HT1080 (cell line): ENCODE measurements around the gene DIAPH3. TPM values are rescaled to one million over a fixed set of nuclear protein-coding genes. Genes with fewer than 3 reads are reported as not detected.

Source experiments
- DNase-seq: peaks from one replicate; pipeline ENCODE4 v3.0.0-alpha.2; 2015; ENCODE audit warnings: low read depth
- total RNA-seq: library from RNA; depleted of rRNA; stranded (reverse); fragments of >200 nt; shearing (Covaris generic); gene quantifications from 2 replicates; pipeline ENCODE4 v1.2.3, GENCODE V29; 2014

The DIAPH3 gene
- total RNA-seq, 1 experiment from 2014 or later, result 13.1 TPM

DNA sequence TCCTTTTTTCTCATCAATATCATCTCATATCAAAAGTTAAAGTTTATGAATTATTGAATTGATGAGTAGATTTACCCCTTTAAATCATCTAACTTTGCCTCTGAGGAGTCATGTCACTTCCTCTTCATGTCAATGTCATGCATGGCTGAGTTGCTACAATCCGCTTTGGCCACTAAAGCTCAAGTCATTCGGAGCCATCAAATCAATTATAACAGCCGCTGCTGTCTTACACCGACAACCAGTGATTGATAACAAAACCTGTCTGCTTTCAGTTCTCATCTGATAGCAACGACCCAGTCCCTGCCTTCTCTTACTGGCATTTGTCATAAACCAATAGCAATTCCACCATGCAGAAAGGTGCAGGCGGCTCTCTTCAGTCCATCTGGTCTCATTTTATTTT is 429.3 kb downstream of the DIAPH3 start:
- no peak for DNase-seq

- DNase-seq, result no peak
Observed at GRCh38 chr13:59733744-59734143, 430.0 kb downstream of the DIAPH3 start.

GRCh38 chr13:59730026-59730425 is 433.7 kb downstream of the DIAPH3 start:
- no peak for DNase-seq

GRCh38 chr13:59728896-59729545 is 434.7 kb downstream of the DIAPH3 start:
- DNase-seq, result no peak

DNA sequence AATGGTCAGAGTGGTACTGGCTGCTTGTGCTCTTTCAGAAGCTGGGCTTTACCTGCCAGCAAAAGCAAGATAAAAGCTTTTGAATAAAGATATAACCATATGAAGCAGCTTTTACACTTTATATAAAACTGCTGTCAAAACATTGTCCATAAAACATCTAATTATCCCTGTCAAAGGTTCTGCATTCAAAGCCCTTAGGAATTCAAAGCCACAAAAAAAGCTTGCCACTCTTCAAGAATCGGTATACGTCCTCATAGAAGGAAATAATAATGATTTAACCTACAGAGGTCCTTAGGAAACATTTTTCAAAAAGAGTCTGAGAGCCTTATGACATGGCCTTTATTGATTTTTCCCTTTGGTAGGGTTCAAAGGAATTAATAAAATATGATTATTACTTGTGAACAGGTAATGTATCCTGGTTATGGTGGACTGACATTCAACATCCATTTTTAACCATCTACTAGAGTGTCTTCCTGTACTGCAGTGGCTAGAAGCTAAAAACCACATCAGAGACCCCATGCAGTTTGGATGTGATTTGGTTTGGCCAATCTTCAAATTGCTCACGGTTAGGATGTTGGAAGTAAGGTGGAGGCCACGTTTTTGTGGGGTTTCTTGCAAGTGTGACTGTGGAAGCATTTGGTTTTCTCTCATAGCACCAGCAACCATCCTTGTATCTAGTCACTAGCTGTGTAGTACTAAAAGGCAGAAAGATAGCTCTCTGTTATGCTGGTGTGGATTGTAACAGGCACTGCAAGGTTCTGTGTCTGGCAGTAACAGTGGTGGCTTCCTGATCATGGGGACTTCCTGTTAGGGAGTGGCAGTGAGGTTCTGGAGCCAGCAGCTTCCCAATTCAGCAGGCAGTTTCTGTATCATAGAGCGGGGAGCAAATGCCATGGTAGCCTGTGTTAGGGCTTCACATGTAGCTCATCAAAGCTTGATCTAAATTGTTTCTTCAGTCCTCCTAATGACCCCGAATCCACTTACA is 441.5 kb downstream of the DIAPH3 start:
- DNase-seq, result no peak

- no peak for DNase-seq
Observed at GRCh38 chr13:59715611-59716010, 448.1 kb downstream of the DIAPH3 start.

DNA sequence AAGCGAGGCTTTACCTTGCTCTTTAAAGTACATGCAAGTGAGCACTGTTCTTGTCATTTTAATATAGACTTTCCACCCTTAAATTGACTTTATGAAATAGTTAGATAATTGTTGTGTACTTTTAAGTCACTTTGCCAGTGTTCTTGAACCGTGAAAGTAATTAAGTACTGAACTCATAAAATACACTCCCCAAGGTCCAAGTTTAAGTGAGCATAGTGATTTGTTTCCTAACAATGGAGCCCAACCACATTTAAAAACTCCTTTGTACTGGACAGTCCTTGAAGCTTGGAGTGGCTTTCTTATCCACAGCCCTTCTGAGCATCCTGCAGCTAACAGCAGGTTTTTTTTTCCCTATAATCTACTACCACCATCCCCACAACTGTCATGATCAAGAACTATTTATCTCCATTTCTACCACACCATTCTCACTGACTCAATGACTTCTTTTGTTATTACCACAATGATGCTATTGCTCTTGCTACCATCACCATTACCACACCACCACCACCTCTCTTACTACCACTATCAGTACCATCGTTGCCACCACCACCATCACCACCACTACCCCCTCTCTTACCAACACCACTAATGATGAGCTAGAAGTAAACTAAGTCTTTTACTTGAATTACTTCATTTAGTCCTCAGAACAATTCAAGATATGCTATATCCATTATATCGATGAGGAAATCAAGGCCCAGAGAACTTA is 452.6 kb downstream of the DIAPH3 start:
- DNase-seq, result no peak

DNA sequence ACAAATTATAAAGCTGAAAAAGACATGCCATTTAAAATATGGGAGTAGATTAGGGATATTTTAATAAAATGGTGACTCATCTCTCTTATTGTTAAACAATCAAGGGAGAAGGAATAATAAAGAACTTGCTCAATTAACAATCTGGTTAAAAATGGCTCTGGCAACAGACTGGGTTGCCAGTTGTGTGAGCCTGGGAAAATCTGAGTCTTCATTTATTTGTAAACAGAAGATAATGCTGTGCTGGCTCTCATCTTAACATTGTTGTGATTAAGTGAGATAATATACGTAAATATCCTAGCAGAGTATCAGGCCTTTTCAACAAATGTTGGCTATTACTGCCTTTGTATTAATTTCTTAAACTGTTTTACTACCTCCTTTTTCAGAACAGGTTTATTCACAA is 453.3 kb downstream of the DIAPH3 start:
- no peak for DNase-seq

GRCh38 chr13:59706101-59706976 is 457.4 kb downstream of the DIAPH3 start:
- DNase-seq, result no peak

DNA sequence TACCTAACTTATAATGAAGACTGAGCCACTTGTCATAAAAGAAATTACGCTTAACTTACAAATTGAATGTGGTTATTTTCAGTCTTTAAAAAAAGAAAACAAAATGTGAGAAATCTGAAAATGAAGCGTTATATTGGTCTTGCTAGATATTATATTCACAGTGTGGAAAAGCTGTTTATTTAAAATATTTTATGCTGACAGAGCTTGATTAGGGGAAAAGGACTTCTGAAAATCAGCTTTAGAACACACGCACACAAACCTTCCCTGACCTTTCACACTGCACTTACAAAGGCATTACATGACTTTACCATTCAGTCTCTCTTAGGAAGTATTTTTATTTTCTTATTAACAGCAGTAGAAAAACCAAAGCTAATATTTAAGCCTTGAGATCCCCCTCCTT is 461.5 kb downstream of the DIAPH3 start:
- DNase-seq, result no peak

DNA sequence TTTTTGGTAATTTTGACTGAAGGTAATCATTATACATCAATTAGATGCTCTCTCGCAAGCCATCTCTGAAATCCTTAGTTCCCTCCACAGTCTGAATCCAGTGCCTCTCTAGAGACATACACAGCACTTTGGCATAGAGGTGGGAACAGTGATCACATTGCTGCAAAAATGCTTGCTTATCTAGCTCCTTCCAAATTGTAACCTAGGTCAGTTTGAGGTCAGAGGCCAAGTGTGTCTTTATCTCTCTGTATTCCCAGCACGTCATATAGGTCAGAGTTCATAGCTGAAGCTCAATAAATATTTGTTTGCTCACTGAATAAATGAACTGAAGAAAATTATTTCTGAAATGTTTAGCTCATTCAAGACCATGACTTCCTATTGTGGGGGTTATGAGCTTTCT is 462.5 kb downstream of the DIAPH3 start:
- no peak for DNase-seq

- DNase-seq, result peak; percentile 39
Observed at GRCh38 chr13:59700281-59700680, 463.4 kb downstream of the DIAPH3 start.

DNA sequence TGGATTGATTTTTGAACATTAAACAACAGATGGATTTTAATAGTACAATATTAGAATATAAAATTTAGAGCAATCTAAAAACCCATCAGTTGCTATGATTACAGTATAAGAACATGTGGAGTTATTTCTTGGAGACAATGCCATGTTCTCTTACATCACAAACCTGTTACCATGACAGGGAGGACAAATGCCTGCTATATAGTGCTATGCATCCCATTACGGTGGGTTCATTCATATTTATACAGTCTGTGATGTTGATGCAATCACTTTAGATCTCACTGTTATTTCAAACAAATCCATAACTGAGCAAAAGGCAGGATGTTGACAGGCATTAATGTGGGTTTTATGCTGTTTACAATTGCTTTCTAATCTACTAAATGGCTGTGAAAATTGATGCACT is 467.5 kb downstream of the DIAPH3 start:
- no peak for DNase-seq

- no peak for DNase-seq
Observed at GRCh38 chr13:59691501-59692066, 472.1 kb downstream of the DIAPH3 start.

DNA sequence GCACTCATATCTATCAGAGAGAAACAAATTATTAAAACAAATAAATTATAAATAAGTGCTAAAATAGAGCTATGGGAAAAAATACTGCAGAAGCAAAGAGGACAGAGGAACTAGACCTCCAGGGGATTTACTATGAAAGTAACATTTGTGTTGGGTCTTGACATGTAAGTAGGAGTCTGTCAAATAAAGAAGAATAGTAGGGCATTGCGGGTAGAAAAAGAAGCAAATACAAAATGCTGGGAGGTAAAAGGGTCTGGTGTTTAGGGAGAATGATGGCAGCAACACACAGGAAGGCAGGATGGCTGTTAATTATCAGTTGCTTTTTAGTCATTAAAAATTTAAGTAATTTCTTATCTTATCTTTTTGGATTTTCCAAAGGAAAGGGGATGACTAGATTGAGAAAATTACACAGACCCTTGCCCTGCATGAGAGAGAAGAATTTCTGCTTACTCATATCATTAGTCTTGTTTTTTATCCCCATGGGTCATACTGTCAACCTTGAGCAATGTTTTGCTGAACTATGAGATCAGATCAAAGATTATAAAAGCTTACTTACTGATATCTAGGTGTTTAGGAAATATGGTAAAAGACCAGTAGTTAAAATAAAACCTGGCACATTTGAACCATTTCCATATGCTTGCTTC is 472.7 kb downstream of the DIAPH3 start:
- no peak for DNase-seq

- no peak for DNase-seq
Observed at GRCh38 chr13:59689057-59689456, 474.7 kb downstream of the DIAPH3 start.

- DNase-seq, result no peak
Observed at GRCh38 chr13:59686798-59687394, 476.8 kb downstream of the DIAPH3 start.

DNA sequence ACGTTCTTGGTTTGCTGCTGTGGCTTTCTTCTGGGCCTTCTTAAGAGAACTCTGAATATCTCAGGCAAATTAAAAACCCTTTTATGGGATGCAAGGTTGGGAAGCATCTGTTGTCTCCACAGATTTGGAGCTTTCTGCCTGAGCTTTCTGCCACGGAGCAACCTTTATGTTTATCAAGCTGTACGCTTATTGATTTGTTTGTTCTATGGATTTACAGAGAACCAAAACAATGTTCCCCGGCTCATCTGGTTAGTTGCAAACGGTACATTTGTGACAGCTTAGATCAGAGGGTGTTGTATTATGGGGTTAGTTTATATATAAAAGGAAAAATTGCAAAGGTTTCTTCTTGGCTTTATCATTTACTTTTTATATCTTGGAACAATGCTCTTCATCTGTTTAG is 479.6 kb downstream of the DIAPH3 start:
- DNase-seq, result no peak

GRCh38 chr13:59681636-59682311 is 482.0 kb downstream of the DIAPH3 start:
- no peak for DNase-seq
